ENCODE measurements around the gene RC3H2.

DNA sequence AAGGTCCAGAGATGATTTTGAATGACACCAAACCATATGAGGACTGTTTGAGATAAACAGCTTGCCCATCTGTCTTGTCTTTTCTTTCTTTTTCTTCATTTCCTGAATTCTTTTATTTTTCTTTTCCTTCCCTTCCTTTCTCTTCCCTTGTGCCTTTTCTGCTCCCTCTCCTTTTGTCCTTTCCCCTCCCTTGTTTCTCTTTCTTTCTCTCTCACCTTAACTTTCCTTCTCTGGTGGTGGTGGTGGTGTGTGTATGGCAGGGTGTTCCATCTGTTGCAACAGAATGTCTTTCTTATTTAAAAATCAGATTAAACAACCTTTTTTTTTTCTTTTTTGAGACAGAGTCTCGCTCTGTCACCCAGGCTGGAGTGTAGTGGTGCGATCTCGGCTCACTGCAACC lies 73.0 kb downstream of the RC3H2 start:
- TF ChIP-seq POLR2AphosphoS5 (IDR thresholded peaks at IDR 0.05; ENCODE audit: insufficient read depth, low read depth, low read length) (no peak), EZH2 (IDR thresholded peaks at IDR 0.05; ENCODE audit: borderline replicate concordance, low read depth, low read length, severe bottlenecking) (no peak), POLR2A (IDR thresholded peaks at IDR 0.05; ENCODE audit: low read depth, low read length) (no peak), MYC (IDR thresholded peaks at IDR 0.05; ENCODE audit: low read depth, low read length) (no peak), GATA2 (IDR thresholded peaks at IDR 0.05; ENCODE audit: insufficient read depth, insufficient read length, low read depth, low read length) (no peak)
- TF ChIP-seq, protein P1, sequence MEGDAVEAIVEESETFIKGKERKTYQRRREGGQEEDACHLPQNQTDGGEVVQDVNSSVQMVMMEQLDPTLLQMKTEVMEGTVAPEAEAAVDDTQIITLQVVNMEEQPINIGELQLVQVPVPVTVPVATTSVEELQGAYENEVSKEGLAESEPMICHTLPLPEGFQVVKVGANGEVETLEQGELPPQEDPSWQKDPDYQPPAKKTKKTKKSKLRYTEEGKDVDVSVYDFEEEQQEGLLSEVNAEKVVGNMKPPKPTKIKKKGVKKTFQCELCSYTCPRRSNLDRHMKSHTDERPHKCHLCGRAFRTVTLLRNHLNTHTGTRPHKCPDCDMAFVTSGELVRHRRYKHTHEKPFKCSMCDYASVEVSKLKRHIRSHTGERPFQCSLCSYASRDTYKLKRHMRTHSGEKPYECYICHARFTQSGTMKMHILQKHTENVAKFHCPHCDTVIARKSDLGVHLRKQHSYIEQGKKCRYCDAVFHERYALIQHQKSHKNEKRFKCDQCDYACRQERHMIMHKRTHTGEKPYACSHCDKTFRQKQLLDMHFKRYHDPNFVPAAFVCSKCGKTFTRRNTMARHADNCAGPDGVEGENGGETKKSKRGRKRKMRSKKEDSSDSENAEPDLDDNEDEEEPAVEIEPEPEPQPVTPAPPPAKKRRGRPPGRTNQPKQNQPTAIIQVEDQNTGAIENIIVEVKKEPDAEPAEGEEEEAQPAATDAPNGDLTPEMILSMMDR (IDR thresholded peaks at IDR 0.05; ENCODE audit: extremely low read depth in 1 of 2, insufficient read depth in 1 of 2, low read depth in 1 of 2, low read length in 2 of 2) = no peak
- TF ChIP-seq, protein P2, sequence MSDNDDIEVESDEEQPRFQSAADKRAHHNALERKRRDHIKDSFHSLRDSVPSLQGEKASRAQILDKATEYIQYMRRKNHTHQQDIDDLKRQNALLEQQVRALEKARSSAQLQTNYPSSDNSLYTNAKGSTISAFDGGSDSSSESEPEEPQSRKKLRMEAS (IDR thresholded peaks at IDR 0.05; ENCODE audit: insufficient read depth, insufficient read length) = no peak

All from endothelial cell of umbilical vein (primary cell).